IPS DF 4.7 (cell line): Measurements from ENCODE around the gene SH3D19.

Experiments
- DNase-seq: peaks from one replicate; pipeline ENCODE4 v3.0.0-alpha.2; 2013; ENCODE audit warnings: low spot score; ENCODE audit errors: extremely low read depth

The SH3D19 gene, protein sequence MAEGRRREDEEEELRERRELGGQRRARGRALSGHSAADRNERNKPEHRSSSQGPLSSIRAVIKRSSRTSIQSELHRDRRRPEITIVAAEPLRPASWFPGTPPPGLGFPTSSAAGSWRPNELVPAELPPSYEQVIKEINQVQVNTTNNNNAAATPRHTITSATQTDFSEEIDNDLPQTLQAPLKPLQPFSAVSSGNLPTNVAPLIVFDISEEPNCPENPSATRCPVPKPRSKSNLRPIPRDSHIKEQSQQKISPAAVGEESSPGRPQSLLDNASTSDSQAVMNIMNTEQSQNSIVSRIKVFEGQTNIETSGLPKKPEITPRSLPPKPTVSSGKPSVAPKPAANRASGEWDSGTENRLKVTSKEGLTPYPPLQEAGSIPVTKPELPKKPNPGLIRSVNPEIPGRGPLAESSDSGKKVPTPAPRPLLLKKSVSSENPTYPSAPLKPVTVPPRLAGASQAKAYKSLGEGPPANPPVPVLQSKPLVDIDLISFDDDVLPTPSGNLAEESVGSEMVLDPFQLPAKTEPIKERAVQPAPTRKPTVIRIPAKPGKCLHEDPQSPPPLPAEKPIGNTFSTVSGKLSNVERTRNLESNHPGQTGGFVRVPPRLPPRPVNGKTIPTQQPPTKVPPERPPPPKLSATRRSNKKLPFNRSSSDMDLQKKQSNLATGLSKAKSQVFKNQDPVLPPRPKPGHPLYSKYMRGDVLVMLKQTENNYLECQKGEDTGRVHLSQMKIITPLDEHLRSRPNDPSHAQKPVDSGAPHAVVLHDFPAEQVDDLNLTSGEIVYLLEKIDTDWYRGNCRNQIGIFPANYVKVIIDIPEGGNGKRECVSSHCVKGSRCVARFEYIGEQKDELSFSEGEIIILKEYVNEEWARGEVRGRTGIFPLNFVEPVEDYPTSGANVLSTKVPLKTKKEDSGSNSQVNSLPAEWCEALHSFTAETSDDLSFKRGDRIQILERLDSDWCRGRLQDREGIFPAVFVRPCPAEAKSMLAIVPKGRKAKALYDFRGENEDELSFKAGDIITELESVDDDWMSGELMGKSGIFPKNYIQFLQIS

DNA sequence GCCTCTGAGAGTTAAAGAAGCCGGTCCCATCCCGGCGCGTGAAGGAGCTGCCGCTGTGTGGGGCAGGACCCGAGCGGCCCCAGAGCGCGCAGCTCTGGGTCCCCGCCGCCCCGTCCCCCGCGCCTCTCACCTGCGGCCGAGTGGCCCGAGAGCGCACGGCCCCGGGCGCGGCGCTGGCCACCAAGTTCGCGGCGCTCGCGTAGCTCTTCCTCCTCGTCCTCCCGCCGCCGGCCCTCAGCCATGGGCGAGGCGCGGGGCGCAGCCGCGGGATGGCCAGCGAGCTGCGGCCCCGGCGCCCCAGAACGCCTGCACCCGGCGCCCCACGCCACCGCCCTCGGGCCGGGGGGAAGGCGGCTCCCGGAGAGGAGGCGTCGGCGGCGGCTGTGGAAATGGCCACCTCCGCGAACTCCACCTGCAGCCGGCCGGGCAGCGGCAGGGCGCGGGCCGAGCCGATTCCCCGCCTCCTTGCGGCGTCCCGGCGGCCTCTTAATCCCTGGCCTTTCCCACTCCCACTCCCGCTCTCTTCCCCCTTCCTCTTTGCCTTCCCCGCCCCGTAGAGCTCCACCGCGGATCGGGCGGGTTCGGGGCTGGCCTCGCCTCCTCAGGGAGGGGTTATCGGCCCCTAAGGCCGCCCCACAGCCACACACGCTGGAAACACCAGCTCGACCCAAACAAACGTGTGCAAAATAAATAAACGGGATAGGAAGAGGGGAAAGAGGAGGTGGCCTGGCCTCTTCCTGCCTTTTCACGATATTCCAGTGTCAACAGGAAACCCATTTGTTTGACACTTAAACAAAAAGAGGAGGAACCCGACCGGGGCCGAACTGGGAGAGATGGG, at the start of gene SH3D19:
Gene SH3D19, minus strand, starts transcription at position 495 of the 838 bp plus-strand sequence. Its CDS starts 253 bp downstream, at position 242.
- no peak for DNase-seq

DNA sequence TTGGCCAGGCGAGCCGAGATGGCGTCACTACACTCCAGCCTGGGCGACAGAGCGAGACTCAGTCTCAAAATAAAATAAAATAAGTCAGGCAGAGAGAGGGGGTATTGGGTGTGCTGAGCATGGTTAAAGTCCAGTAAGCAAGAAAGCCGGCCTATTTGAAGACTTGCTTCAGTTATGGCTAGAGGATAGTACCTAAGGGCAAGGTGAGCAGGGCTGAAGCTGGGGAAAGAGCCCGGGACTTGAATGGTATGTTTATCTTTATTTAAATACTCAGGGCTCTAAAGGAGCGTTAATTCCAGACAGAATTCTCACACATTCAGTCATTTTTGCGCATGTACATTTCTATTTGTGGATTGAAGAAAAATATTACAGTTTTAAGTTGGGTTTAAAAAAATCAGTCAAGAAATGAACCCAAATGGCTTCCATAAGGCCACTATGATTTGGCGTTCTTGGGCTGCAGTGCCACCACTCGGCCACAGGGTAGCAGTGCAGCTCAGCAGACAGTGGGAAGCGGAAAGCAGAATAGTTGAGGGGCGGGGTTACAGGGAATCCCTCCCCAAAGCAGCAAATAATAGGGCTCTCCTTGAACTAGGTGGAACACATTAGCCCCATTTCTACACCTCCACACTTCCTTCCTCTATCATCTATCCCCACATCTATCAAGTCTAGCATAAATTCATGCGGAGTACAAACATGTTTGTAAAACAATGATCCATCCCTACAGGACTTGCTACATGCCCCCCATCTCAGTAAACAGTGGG, 37.2 kb upstream of the SH3D19 start:
- DNase-seq = peak; percentile 72

DNA sequence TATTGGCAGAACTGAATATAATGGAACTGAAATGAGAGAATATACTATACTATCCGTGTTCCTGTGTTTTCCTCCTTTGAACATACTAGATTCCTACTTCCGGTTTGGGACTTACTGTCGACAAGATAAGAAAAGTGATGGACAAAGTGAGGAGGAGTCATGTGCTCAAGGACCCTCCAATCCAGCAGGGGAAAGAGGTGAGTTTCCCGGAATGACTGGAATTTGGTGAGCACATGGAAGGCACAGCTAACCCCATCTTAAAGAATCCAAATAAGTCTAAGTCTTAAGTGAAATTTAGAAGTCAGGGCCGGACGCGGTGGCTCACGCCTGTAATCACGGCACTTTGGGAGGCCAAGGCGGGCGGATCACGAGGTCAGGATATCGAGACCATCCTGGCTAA, 36.6 kb upstream of the SH3D19 start:
- DNase-seq = no peak

DNA sequence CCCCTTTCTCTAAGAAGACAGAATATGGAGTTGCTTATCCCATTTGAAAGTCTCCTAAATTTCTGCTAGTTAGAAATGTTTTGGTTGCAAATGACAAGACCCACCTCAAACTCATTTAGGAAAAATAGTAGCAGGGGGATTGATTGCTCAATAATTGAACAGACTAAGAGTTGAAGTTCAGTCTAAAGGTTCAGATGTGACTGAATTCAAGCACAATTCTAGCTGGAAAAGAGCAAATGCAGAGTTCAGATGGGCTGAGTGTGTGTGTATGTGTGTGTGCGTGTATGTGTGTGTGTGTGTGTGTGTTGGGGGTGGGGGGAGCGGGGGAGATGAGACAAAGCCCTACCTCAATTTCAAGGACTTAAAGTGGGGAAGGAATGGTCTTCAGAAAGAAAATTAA, 35.7 kb upstream of the SH3D19 start:
- no peak for DNase-seq

DNA sequence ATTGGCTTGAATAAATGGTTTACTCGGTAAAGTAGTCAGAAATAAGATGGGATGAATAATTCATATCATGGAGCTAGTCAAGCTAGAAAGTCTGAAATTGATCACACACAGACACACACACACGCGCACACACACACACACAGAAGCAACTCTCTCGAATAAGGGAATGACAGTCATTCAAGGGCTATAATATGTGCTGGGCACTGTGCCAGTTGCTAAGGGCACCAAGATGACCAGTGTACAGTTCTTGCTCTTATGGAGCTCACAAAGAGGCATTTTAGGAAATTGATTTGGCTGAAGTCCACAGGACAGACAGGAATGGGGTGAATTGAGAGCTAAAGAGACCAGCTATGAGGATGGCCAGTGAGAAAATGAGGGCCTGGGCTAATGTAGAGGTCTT, 34.2 kb upstream of the SH3D19 start:
- no peak for DNase-seq

DNA sequence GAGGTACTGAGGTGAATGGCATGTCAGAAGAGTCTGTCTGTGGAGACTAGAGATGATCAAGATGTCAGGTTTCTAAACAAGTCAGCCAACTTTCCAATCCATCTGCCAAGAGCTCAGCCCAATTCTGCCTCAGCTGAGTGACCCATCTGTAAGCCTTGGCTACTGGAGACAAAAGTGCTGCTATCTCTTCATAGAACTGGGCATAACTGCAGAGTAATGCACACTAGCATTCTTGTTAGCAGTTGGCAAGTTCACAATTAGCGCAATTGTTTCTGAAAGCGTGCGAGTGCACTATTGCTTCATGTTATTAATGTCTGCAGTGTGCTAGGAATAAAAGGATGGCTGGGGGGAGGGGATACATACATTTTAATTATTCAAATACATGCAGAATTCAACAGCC, 32.9 kb upstream of the SH3D19 start:
- no peak for DNase-seq

DNA sequence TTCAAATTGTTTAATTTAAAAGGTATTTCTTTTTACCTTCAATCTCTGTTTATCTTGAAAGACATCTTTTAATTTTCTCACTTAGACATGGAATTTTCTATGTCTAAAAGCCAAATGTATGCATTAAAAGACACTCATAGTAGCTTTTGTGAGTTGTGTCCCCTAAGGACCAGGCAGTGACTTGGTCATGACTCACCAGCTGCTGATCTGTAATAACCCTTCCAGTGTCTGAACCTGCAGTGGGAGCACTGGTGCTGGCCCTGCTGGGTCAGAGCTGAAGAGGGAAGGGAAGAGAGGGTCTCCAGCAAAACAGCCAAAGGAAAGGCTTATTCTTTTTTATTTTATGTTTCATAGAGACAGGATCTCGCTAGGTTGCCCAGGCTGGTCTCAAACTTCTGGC, 31.1 kb upstream of the SH3D19 start:
- no peak for DNase-seq

DNA sequence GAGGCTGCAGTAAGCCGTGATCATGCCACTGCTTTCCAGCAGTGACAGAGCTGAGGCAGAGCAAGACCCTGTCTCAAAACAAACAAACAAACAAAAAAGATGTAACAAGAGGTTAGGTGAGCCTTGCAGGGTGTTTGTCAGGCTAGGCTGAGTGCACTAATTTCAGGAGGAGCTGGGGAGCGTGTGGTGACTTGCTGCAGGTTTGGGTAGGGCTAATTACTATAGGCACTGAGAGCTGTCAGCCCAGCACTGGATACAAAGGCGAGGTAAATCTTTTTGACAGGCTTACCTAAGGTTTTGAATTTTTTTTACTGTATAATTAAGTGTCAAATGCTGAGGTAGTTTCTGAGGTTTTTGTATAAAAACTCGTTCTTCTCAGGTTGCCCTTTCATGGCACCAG, 29.8 kb upstream of the SH3D19 start:
- no peak for DNase-seq

DNA sequence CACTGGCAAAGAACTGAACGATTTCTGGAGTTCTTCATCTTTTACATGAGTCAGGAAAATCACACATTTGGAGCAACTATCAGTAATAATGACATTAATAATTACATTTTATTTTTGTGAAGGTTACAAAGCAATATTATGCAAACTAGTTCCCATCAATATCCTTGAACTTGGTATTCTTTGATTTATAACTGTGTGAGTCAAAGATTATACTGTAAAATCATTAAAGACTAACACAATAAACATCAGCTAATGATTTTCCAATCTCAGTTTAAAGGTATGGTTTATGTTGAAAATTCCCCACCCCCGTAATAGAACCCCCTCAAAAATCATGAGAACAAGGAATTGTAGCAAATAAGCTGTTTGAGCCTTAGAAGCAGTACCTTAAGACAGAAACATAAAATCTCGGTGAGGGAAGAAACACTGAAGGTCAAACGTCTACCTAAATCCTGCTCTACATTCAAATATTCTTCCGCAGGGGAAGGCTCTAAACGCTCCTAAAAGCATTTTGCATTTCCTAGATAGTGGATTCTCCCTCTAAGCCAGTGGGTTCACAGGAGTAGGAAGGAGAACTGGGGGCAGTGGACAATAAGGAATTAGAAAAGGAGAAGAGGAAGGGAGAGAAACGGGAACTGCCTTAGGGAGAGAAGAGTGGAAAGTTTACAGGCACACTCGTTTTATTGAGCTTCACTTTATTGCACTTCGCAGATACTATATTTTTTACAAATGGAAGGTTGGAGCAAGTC, 22.3 kb upstream of the SH3D19 start:
- no peak for DNase-seq

DNA sequence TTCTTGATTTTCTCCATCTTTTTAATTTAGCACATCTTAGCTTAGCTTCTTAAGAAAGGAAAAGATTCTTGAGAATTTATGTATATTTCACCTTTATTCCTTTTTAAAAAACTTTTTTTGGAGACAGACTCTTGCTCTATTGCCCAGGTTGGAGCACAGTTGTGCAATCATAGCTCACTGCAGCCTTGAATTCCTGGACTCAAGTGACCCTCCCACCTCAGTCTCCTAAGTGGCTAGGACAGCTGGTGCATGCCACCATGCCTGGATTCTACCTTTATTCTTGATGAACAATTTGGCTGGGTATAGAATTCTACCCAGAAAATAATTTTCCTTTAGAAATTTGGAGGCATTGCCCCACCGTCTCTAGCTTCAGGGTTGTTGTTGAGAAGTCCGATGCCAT, 19.5 kb upstream of the SH3D19 start:
- no peak for DNase-seq

DNA sequence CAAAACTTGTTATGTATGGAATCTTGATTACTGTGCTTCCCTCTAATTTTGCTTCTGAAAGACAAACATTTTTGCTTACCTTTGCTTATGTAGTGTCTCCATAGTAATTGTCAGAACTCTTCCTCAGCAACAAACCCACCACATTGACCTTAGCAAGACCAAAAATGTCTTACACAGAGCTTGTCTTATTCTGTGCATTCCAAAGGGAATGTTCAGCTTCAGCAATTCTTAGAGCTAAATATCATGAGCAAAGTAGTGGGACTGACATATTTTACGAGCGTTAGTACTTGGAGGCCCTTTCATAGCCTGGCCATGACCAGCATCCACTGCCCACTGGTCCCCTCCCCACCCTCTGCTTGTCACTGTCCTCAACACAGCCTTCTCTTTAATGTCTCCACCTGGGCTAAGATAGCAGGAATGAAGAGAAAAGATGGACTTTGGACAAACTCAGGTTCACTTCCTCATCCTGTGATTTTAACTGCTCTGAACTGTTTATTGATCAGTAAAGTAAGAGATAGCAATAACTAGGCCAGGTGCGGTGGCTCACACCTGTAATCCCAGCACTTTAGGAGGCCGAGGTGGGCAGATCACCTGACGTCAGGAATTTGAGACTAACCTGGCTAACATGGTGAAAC, 15.5 kb upstream of the SH3D19 start:
- DNase-seq = no peak

DNA sequence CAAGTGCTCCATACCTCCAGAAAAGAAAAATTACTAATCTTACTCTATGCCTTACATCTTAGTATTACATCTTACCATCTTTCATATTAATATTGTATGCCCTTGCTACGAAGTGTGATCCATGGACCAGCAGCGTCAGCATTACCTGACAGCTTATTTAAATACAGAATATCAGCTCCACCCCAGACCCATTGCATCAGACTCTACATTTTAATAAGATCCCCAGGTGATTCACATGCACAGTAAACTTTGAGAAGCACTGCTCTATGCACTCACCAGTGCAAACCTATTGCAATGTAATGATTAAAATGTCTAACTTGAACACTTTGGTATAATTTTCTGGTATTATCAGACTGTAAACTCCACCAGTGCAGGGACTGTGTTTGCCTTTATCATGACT, 14.1 kb upstream of the SH3D19 start:
- no peak for DNase-seq

DNA sequence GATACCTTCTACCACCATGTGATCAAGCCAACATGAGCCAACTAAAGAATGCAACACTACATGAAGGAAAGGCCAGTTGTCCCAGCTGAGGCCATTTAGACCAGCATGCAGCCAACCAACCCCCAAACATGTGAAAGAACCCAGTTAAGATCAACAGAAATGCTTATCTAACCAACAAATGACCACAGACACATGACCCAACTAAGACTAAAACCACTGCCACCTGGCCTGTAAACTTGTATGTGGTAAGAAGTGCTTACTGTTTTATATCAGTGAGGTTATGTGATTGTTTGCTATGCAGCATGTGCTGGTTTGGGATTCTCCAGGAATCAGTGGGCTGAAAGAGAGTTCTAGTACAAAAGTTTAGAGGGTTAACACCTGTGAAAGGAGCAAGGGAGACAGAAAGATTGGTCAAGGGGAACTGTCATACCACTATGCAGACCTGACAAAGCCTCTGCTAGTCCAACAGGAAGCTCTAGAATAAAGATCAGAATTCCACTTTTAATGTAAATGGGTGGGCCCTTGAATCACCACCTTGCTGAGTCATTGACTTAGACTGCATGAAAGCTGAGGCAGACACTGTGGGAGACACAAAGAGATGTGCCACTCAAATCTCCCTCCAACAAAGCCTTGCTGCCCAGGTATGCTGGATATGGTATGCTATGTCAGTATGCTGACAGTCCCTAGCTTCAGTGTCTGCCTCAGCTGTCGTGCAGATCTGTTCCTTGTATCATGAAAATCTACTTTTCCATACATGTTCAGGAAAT, 6.1 kb upstream of the SH3D19 start:
- no peak for DNase-seq

DNA sequence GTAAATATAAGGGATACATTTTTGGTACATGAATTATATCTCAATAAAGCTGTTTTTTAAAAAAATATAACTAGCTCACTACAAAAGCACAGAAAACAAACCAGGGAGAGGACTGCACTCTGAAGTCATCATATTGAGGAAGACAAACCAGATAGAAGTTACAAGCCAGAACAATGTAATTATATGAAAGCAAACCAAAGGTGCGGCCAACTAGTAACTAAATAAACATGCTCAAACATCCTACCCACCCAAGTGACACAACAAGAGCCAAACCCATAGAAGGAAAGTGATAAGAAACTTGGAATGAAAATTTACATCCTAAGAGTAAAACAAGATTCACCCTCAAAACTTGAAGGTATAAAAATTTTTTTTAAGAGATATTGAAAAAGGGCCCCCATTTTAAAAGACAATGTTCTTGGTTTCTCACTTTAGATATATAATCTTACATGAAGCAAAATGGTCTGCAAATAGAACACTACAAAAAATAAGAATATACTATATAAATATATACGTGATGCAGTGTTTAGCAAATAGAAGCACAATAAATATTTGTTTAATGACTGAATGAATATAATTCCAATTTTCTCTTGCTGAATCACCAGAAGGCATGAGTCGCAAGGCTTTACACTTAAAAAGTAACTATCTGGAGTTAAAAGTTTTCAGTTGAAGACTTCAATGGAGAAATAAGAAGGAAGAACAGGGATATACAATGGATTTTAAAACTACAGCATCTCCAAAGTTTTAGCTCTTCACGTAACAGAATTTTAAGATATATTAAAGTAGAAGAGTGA, 4.0 kb upstream of the SH3D19 start:
- no peak for DNase-seq

DNA sequence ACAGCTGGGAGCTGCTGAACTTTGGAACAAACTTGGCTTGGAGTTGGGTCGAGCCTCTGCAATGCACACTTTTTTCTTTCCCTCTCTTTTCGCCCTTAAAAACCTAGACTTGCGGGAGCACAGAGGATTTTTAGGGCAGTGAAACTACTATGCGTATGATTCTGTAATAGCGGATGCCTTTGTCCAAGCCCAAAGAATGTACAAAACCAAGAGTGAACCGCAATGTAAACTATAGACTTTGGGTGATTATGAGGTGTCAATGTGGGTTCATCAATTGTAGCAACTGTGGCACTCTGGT, 493 bp upstream of the SH3D19 start:
- DNase-seq = no peak

DNA sequence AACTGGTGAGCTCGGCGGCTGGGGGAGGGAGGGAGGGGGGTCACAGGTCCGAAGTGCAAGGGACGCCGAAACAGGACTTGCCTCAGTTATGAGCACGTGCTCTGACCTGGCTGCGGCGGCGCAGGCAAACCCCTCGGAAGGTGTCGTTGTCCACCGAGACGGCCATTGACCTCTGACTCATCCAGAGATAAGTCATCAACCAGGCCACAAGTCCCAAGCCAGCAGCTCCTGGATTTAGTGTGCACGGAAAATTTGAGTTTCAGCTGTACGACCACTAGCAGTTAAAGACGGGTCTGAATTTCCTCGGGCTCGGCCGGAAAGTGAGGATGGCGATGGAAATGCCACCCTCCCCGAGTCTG, 674 bp downstream of the SH3D19 start:
- DNase-seq = no peak

DNA sequence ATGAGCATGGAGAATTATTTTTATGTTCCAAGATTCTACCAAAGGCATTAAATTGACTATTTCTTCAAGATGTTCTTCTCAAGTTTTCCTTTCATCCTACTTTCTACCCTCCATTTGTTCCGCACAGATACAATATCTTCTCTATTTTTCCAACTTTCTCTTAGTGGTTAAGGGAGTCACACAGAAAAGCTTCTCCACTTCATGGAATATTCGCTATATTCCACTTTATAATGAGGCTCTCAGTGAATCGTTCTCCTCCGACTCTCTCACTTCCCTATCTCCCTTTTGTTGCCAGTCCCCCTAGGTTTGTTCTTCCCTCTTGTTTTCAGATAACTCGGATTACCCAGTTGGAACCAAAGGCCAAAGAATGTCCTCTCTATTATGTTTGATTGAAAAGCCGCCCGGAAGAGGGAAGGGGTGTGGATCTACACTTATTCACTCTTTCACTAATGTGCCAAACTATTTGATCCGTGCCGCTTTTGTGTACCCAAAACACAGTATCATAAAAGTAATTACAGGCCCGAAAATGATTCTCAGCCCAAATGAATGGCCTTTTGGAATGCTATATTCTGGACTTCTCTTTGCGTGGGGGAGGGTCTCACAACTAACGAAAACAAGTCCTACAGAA, 1.2 kb downstream of the SH3D19 start:
- DNase-seq = no peak

DNA sequence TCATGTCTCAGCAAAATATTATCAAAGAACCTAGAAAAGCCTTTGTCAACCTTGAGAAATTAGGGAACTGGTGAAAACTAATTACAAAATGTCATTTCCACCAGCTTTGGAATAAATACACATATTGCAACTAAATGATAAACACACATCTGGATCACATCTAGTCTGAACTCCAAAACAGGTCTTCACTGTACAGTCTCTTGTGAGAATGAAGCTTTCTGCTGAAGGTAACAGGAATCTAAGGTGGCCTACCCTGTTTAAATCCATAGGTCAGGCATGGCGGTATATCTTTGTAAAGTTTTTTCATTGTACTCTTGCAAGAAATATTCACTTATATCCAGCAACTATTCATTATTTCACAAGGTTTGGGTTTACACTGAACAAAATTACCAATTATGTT, 1.7 kb downstream of the SH3D19 start:
- no peak for DNase-seq
